HG03066 (cell line): ENCODE measurements around the gene RASEF.

ENCODE experiments used
- ATAC-seq: cut with Tn5 transposase; IDR thresholded peaks from one replicate; pipeline ENCODE4 v1.9.1; 2021; ENCODE audit warnings: low read depth; ENCODE audit not compliant: unreplicated experiment

The RASEF gene

GRCh38 chr9:83059417-83059816 is 3.5 kb downstream of the RASEF start:
- ATAC-seq: no peak

GRCh38 chr9:83056911-83057310 is 6.0 kb downstream of the RASEF start:
- ATAC-seq: no peak

- no peak for ATAC-seq
These were observed 6.8 kb downstream of the RASEF start for GRCh38 chr9:83056174-83056573.

GRCh38 chr9:83047839-83048775 is 14.8 kb downstream of the RASEF start:
- no peak for ATAC-seq

- no peak for ATAC-seq
These were observed 19.3 kb downstream of the RASEF start for GRCh38 chr9:83043597-83043996.

GRCh38 chr9:83041771-83042170 is 21.2 kb downstream of the RASEF start:
- no peak for ATAC-seq

- no peak for ATAC-seq
These were observed 23.6 kb downstream of the RASEF start for GRCh38 chr9:83039303-83039702.

GRCh38 chr9:83036043-83036442 is 26.9 kb downstream of the RASEF start:
- no peak for ATAC-seq

GRCh38 chr9:83035143-83035542 is 27.8 kb downstream of the RASEF start:
- ATAC-seq: no peak

GRCh38 chr9:83034587-83034986 is 28.4 kb downstream of the RASEF start:
- no peak for ATAC-seq

- ATAC-seq: no peak
These were observed 28.9 kb downstream of the RASEF start for GRCh38 chr9:83034026-83034425.

- ATAC-seq: no peak
These were observed 30.8 kb downstream of the RASEF start for GRCh38 chr9:83032065-83032625.

- ATAC-seq: no peak
These were observed 32.4 kb downstream of the RASEF start for GRCh38 chr9:83030391-83031107.

GRCh38 chr9:83029531-83030137 is 33.3 kb downstream of the RASEF start:
- ATAC-seq: no peak

GRCh38 chr9:83027153-83027891 is 35.6 kb downstream of the RASEF start:
- no peak for ATAC-seq

GRCh38 chr9:83024506-83025125 is 38.3 kb downstream of the RASEF start:
- no peak for ATAC-seq

- no peak for ATAC-seq
These were observed 39.8 kb downstream of the RASEF start for GRCh38 chr9:83023151-83023550.

GRCh38 chr9:83020864-83021263 is 42.1 kb downstream of the RASEF start:
- no peak for ATAC-seq

GRCh38 chr9:83020327-83020726 is 42.6 kb downstream of the RASEF start:
- ATAC-seq: no peak

GRCh38 chr9:83019246-83019645 is 43.7 kb downstream of the RASEF start:
- no peak for ATAC-seq
